LHCN-M2 (cell line): ENCODE data around the gene ZMYND10. TPM values are rescaled to one million over a fixed set of nuclear protein-coding genes. Genes with fewer than 3 reads are reported as not detected.

Experiments
- DNase-seq: peaks from one replicate; pipeline ENCODE4 v3.0.0-alpha.2; 2012; ENCODE audit warnings: low read depth
- total RNA-seq: library from RNA; depleted of rRNA; stranded (reverse); fragments of >200 nt; gene quantifications from 2 replicates; pipeline ENCODE4 v1.2.3, GENCODE V29; 2014

ZMYND10 gene
- total RNA-seq, 1 experiment from 2014 or later, result 1.9 TPM

- DNase-seq, result peak; percentile 19
Observed at GRCh38 chr3:50371133-50371685, 25.7 kb upstream of the ZMYND10 start.

GRCh38 chr3:50370594-50370993 is 25.1 kb upstream of the ZMYND10 start:
- DNase-seq, result no peak

- no peak for DNase-seq
Observed at GRCh38 chr3:50369012-50369670, 23.6 kb upstream of the ZMYND10 start.

GRCh38 chr3:50365842-50366220 is 20.3 kb upstream of the ZMYND10 start:
- no peak for DNase-seq

GRCh38 chr3:50365080-50365841 is 19.7 kb upstream of the ZMYND10 start:
- DNase-seq, result no peak

GRCh38 chr3:50364573-50365079 is 19.1 kb upstream of the ZMYND10 start:
- DNase-seq, result no peak

GRCh38 chr3:50359760-50360110 is 14.2 kb upstream of the ZMYND10 start:
- no peak for DNase-seq

GRCh38 chr3:50358911-50359759 is 13.6 kb upstream of the ZMYND10 start, which contains the start of gene TMEM115:
Gene TMEM115 (minus strand): TSS chr3:50359521. CDS start chr3:50359063, 458 bp downstream.
- DNase-seq, result peak; percentile 98

- DNase-seq, result no peak
Observed at GRCh38 chr3:50358355-50358910, 12.9 kb upstream of the ZMYND10 start.

- no peak for DNase-seq
Observed at GRCh38 chr3:50357481-50357880, 11.9 kb upstream of the ZMYND10 start.

GRCh38 chr3:50356553-50356952 is 11.0 kb upstream of the ZMYND10 start:
- DNase-seq, result peak; percentile 37

GRCh38 chr3:50355829-50356552 is 10.5 kb upstream of the ZMYND10 start:
- no peak for DNase-seq

GRCh38 chr3:50354850-50355249 is 9.3 kb upstream of the ZMYND10 start:
- DNase-seq, result no peak

GRCh38 chr3:50354186-50354764 is 8.7 kb upstream of the ZMYND10 start:
- DNase-seq, result no peak

GRCh38 chr3:50353245-50354004 is 7.9 kb upstream of the ZMYND10 start:
- DNase-seq, result no peak

- DNase-seq, result peak; percentile 58
Observed at GRCh38 chr3:50352781-50353180, 7.2 kb upstream of the ZMYND10 start.

GRCh38 chr3:50351323-50351697 is 5.8 kb upstream of the ZMYND10 start:
- DNase-seq, result no peak

GRCh38 chr3:50350527-50351322 is 5.2 kb upstream of the ZMYND10 start, which contains the start of the genes CYB561D2 and NPRL2:
Gene CYB561D2 (plus strand): TSS chr3:50350862. CDS start chr3:50351434, 572 bp downstream.
Gene NPRL2 (minus strand): TSS chr3:50350775. CDS start chr3:50350652, 123 bp downstream.
- DNase-seq, result peak; percentile 89

GRCh38 chr3:50350213-50350526 is 4.6 kb upstream of the ZMYND10 start:
- no peak for DNase-seq
